Endodermal cell (in vitro differentiated cells): ENCODE results near the gene CADM1. TPM values are rescaled to one million over a fixed set of nuclear protein-coding genes. Genes with fewer than 3 reads are reported as not detected.

Experiments used
- DNase-seq: peaks from one replicate; pipeline ENCODE4 v3.0.0-alpha.2; 2017
- H3K27ac ChIP-seq: 2 replicates; pipeline ENCODE4 v1.5.1; 2013; ENCODE audit warnings: mild to moderate bottlenecking, low read depth, low read length, moderate library complexity
- H3K27me3 ChIP-seq: 2 replicates; pipeline ENCODE4 v1.6.1; 2013; ENCODE audit warnings: mild to moderate bottlenecking, low read length, moderate library complexity; ENCODE audit not compliant: insufficient read depth, control insufficient read depth, poor library complexity, severe bottlenecking
- H3K36me3 ChIP-seq: 2 replicates; pipeline ENCODE4 v1.7.0; 2013; ENCODE audit warnings: mild to moderate bottlenecking, low read length, moderate library complexity; ENCODE audit not compliant: control insufficient read depth, insufficient read depth
- H3K4me1 ChIP-seq: one replicate; pipeline ENCODE4 v1.7.0; 2013; ENCODE audit warnings: low read length; ENCODE audit not compliant: control insufficient read depth, insufficient read depth
- H3K4me3 ChIP-seq: 2 replicates; pipeline ENCODE4 v1.5.1; 2013; ENCODE audit warnings: mild to moderate bottlenecking, low read length, moderate library complexity
- H3K9ac ChIP-seq: 2 replicates; pipeline ENCODE4 v1.6.1; 2013; ENCODE audit warnings: mild to moderate bottlenecking, low read length, moderate library complexity; ENCODE audit not compliant: poor library complexity, severe bottlenecking; ENCODE audit errors: extremely low read depth
- H3K9me3 ChIP-seq: 2 replicates; pipeline ENCODE4 v1.6.1; 2013; ENCODE audit warnings: mild to moderate bottlenecking, low read length, moderate library complexity; ENCODE audit not compliant: control insufficient read depth
- H3K27ac Mint-ChIP-seq: 2 replicates; pipeline ENCODE4 v1.8.0; 2020; ENCODE audit warnings: mixed read lengths
- H3K27me3 Mint-ChIP-seq: 2 replicates; pipeline ENCODE4 v1.8.0; 2021; ENCODE audit warnings: mild to moderate bottlenecking, mixed read lengths; ENCODE audit not compliant: insufficient read depth
- H3K36me3 Mint-ChIP-seq: 2 replicates; pipeline ENCODE4 v1.8.0; 2020; ENCODE audit warnings: low read depth, mixed read lengths
- H3K4me1 Mint-ChIP-seq: 2 replicates; pipeline ENCODE4 v1.8.0; 2020; ENCODE audit warnings: mixed read lengths
- H3K4me3 Mint-ChIP-seq: 2 replicates; pipeline ENCODE4 v1.8.0; 2020; ENCODE audit warnings: mild to moderate bottlenecking, moderate library complexity, mixed read lengths
- H3K9me3 Mint-ChIP-seq: 2 replicates; pipeline ENCODE4 v1.8.0; 2020; ENCODE audit warnings: mild to moderate bottlenecking, mixed read lengths
- WGBS, 2 experiments: methylation state at CpG; one replicate each; pipeline versions ENCODE4 v1.1.5 to v1.1.7; 2013; ENCODE audit warnings: missing lambda C conversion rate in 2 of 2, mixed read lengths in 1 of 2; ENCODE audit not compliant: insufficient coverage in 1 of 2, insufficient read length in 1 of 2; 5-methylcytosine and 5-hydroxymethylcytosine counted together
- total RNA-seq, 2 donors: library from RNA; stranded (reverse); fragmentation: NEBNext Ultra II Directional in 1 of 2; extraction: Animal tissue kit (Norgen Biotek cat#: 25700) in 1 of 2; gene quantifications; 2 replicates in 1 of 2; 3 replicates in 1 of 2; pipeline ENCODE4 v1.2.1, GENCODE V29; 2021
- TF ChIP-seq, protein P1 (sequence below): fragments of 200-600 bp; sonication (generic); conservative IDR thresholded peaks from 2 replicates; pipeline ENCODE4 v1.5.0; 2021; ENCODE audit warnings: antibody characterized with exemption, mild to moderate bottlenecking

CADM1 gene
- total RNA-seq, 2 donors from 2014 or later: 76.3 to 88.2 TPM

DNA sequence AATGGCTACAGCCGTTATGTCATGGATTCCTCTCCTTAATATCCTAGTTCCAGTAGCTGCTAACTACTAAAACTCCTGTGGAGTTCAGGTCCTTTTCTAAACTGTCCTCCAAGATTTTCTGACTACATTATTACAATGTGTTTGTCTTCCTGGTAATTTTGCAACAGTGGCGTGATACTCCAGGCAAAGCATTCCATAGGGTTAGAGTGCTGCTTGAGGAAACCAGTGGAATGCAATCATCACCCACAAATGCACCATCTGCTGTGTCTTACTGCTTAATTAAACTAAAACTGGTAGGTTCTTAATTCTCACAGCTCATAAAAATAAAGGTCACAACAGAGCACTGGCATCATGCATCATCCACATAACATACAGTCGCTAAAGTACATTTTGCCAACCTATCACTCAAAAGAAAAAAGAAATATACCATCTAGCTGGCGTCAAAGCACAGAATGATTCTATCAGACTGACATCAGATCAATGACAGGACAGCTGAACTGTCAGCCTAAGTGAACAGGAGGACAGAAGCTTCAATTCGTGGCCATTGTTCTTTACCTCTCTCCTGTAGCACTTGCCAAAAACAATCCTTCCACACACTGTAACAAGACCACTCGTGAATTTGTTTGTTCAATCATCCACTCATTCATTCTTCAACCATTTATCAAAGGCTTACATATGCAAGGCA is 182.5 kb downstream of the CADM1 start:
- Histone ChIP-seq H3K27ac (no peak overlapping the region), H3K36me3 (no peaks in the 10 kb centered on the region), H3K9ac (no peak overlapping the region), H3K27me3 (no peaks in the 10 kb centered on the region), H3K9me3 (no peaks in the 10 kb centered on the region), H3K4me3 (no peak overlapping the region), H3K4me1 (no peaks in the 10 kb centered on the region)
- no peak for DNase-seq
- 87 to 91% methylated on average over 3 to 6 of the region's 6 CpGs for WGBS, 2 experiments
- H3K36me3 Mint-ChIP-seq: no peaks in the 10 kb centered on the region
- no peak overlapping the region for H3K4me3 Mint-ChIP-seq
- H3K9me3 Mint-ChIP-seq: no peaks in the 10 kb centered on the region
- H3K27me3 Mint-ChIP-seq: no peaks in the 10 kb centered on the region
- no peak overlapping the region for H3K27ac Mint-ChIP-seq
- TF ChIP-seq, protein P1, sequence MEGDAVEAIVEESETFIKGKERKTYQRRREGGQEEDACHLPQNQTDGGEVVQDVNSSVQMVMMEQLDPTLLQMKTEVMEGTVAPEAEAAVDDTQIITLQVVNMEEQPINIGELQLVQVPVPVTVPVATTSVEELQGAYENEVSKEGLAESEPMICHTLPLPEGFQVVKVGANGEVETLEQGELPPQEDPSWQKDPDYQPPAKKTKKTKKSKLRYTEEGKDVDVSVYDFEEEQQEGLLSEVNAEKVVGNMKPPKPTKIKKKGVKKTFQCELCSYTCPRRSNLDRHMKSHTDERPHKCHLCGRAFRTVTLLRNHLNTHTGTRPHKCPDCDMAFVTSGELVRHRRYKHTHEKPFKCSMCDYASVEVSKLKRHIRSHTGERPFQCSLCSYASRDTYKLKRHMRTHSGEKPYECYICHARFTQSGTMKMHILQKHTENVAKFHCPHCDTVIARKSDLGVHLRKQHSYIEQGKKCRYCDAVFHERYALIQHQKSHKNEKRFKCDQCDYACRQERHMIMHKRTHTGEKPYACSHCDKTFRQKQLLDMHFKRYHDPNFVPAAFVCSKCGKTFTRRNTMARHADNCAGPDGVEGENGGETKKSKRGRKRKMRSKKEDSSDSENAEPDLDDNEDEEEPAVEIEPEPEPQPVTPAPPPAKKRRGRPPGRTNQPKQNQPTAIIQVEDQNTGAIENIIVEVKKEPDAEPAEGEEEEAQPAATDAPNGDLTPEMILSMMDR: no peak
- H3K4me1 Mint-ChIP-seq: peaks cover 3% of the 10 kb centered on the region

DNA sequence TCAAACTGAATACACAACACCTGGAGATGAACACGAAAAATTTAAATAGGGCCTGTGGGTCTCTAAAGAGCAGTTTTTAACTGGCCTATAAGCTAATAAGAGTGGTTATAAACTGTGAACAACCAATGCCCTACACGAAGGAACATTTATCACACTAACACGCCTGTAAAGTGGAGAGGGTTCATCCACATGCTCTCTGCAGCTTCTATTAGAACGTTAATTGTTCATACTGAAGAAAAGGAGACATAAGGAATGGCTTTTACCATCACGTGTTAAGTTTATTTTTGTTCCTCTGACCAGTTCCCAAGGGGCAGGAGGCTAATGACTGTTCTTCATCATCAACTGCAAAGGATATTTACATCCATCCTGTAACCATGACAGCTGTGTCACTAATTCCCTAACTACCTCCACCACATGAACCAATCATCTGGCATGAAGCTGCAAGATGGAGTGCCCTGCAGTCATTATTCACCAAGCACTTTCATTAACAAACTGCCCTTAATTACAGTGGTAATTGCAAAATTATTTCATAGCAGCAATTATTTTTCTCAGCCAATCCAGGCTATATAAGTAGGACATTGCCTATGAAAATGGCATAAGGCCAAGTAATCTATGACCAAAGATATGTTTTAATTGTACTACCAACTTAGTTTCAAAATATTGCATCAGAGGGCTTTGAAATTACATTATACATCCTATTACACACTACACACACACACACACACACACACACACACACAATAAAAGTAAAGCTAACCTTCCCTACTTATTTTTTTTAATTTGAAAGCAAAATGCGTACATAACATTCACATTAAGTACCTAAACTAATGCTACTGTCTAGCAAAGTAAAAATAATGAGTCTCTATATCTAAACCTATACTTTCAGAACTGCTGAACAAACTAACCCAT is 186.7 kb downstream of the CADM1 start:
- no peak for DNase-seq
- Histone ChIP-seq H3K27ac (no peak overlapping the region), H3K4me3 (no peak overlapping the region), H3K27me3 (peaks cover 40% of the 10 kb centered on the region), H3K4me1 (no peaks in the 10 kb centered on the region), H3K9ac (no peak overlapping the region), H3K9me3 (no peaks in the 10 kb centered on the region), H3K36me3 (no peaks in the 10 kb centered on the region)
- H3K27ac Mint-ChIP-seq: no peak overlapping the region
- H3K4me3 Mint-ChIP-seq: no peak overlapping the region
- peaks cover 9% of the 10 kb centered on the region for H3K27me3 Mint-ChIP-seq
- no peaks in the 10 kb centered on the region for H3K36me3 Mint-ChIP-seq
- TF ChIP-seq, protein P1: no peak
- WGBS, 2 experiments: 94 to 100% methylated on average over 4 to 6 of the region's 6 CpGs
- H3K9me3 Mint-ChIP-seq: no peaks in the 10 kb centered on the region
- H3K4me1 Mint-ChIP-seq: no peaks in the 10 kb centered on the region

DNA sequence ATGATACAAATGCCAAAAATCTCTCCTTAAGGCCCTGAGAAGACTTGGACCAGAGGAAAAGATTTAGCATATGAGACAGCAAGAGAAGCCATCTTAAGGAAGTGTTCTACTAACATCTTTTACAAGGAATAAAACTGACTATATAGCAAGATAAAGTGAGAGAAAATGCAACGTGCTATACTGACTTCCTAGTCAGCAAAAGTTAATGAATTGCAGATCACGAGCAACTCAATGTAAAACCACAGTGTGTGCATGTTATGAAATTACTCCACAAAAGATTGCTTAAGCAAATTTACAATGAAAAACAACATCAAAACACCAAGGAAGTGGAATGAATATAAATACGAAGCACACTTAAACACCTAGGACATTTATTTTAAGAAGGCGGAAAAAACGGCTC is 187.5 kb downstream of the CADM1 start:
- TF ChIP-seq, protein P1: no peak
- H3K4me1 Mint-ChIP-seq: no peaks in the 10 kb centered on the region
- Histone ChIP-seq H3K4me3 (no peak overlapping the region), H3K27me3 (peaks cover 49% of the 10 kb centered on the region), H3K36me3 (no peaks in the 10 kb centered on the region), H3K9ac (no peak overlapping the region), H3K4me1 (no peaks in the 10 kb centered on the region), H3K9me3 (no peaks in the 10 kb centered on the region), H3K27ac (no peak overlapping the region)
- no peak for DNase-seq
- peaks cover 12% of the 10 kb centered on the region for H3K27me3 Mint-ChIP-seq
- no peaks in the 10 kb centered on the region for H3K9me3 Mint-ChIP-seq
- no peak overlapping the region for H3K27ac Mint-ChIP-seq
- H3K4me3 Mint-ChIP-seq: no peak overlapping the region
- 80 to 93% methylated on average over 1 to 5 of the region's 5 CpGs for WGBS, 2 experiments
- H3K36me3 Mint-ChIP-seq: no peaks in the 10 kb centered on the region
